ENCODE measurements around the gene RNF13.

DNA sequence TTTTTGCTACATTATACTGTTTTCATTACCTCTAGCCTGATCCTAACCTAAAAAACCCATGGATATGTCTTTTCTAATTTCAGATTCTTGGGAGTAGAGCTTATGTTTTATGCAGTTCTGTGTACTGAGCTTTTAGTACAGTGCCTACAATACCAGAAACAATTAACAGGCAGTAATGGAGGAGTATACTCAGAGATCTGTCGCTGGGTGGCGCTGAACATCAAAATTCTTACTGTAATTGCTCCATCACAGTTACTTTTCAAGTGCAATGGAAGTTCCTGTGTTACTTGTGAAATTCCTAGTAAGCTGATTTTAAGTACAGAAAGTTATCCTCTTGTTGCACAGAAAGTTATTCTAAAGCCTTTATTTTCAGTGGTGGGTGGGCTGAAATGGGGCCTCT is 66.9 kb downstream of the RNF13 start:
- TF ChIP-seq, protein P1, sequence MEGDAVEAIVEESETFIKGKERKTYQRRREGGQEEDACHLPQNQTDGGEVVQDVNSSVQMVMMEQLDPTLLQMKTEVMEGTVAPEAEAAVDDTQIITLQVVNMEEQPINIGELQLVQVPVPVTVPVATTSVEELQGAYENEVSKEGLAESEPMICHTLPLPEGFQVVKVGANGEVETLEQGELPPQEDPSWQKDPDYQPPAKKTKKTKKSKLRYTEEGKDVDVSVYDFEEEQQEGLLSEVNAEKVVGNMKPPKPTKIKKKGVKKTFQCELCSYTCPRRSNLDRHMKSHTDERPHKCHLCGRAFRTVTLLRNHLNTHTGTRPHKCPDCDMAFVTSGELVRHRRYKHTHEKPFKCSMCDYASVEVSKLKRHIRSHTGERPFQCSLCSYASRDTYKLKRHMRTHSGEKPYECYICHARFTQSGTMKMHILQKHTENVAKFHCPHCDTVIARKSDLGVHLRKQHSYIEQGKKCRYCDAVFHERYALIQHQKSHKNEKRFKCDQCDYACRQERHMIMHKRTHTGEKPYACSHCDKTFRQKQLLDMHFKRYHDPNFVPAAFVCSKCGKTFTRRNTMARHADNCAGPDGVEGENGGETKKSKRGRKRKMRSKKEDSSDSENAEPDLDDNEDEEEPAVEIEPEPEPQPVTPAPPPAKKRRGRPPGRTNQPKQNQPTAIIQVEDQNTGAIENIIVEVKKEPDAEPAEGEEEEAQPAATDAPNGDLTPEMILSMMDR (IDR thresholded peaks at IDR 0.05; ENCODE audit: insufficient read depth, low read length, poor library complexity, severe bottlenecking) = peak; percentile 64
- no peak for TF ChIP-seq EZH2phosphoT487 (conservative IDR thresholded peaks at IDR 0.05; ENCODE audit: low read length)
